Keratinocyte (primary cell): ENCODE results near the gene ZNF362. TPM values are rescaled to one million over a fixed set of nuclear protein-coding genes. Genes with fewer than 3 reads are reported as not detected.

ENCODE experiments used
- DNase-seq: peaks from one replicate; pipeline ENCODE4 v3.0.0-alpha.2; 2011; ENCODE audit warnings: low read depth, missing footprints, low spot score
- FAIRE-seq: peaks from 2 replicates; lab custom pipeline; 2011; peaks lifted over from hg19 to GRCh38; lab: Jason Lieb, UNC
- H2AFZ ChIP-seq: 2 replicates; pipeline ENCODE4 v1.6.0; 2012; ENCODE audit warnings: low read length, control low read depth, inconsistent platforms; ENCODE audit not compliant: control insufficient read depth
- H3K27ac ChIP-seq: 2 replicates; pipeline ENCODE4 v1.5.1; 2011; ENCODE audit warnings: low read length; ENCODE audit not compliant: control insufficient read depth, insufficient read depth
- H3K27me3 ChIP-seq: 3 replicates; pipeline ENCODE4 v1.6.0; 2011; ENCODE audit warnings: low read length; ENCODE audit not compliant: control insufficient read depth, insufficient read depth; ENCODE audit errors: extremely low read depth
- H3K36me3 ChIP-seq, 2 experiments: 2 replicates in 1 of 2; 3 replicates in 1 of 2; pipeline ENCODE4 v1.5.1; 2011; ENCODE audit warnings: low read length in 2 of 2, mild to moderate bottlenecking in 1 of 2; ENCODE audit not compliant: control insufficient read depth in 2 of 2, insufficient read depth in 2 of 2; ENCODE audit errors: extremely low read depth in 1 of 2
- H3K4me1 ChIP-seq: 3 replicates; pipeline ENCODE4 v1.5.1; 2011; ENCODE audit warnings: low read length; ENCODE audit not compliant: control insufficient read depth, insufficient read depth; ENCODE audit errors: extremely low read depth
- H3K4me2 ChIP-seq: 3 replicates; pipeline ENCODE4 v1.6.0; 2011; ENCODE audit warnings: low read depth, low read length; ENCODE audit not compliant: control insufficient read depth, insufficient read depth; ENCODE audit errors: extremely low read depth
- H3K4me3 ChIP-seq, 3 experiments: fragments of 200-600 bp in 1 of 3; sonication (generic) in 1 of 3; 2 replicates in 2 of 3; 3 replicates in 1 of 3; pipeline ENCODE4 v1.5.1; 2011 to 2016; ENCODE audit warnings: low read length in 3 of 3, mild to moderate bottlenecking in 3 of 3, control low read depth in 2 of 3, inconsistent platforms in 1 of 3, low read depth in 1 of 3, mixed read lengths in 1 of 3, mixed run types in 1 of 3, moderate library complexity in 1 of 3; ENCODE audit not compliant: control insufficient read depth in 2 of 3, insufficient read depth in 2 of 3; ENCODE audit errors: extremely low read depth in 1 of 3
- H3K79me2 ChIP-seq: 2 replicates; pipeline ENCODE4 v1.6.0; 2012; ENCODE audit warnings: low read length; ENCODE audit not compliant: control insufficient read depth, insufficient read depth
- H3K9ac ChIP-seq: 3 replicates; pipeline ENCODE4 v1.6.0; 2011; ENCODE audit warnings: low read length; ENCODE audit not compliant: control insufficient read depth, insufficient read depth; ENCODE audit errors: extremely low read depth
- H3K9me1 ChIP-seq: 3 replicates; pipeline ENCODE4 v1.6.0; 2011; ENCODE audit warnings: low read length; ENCODE audit not compliant: control insufficient read depth, insufficient read depth; ENCODE audit errors: extremely low read depth
- H3K9me3 ChIP-seq: 2 replicates; pipeline ENCODE4 v1.5.1; 2012; ENCODE audit warnings: low read depth, low read length; ENCODE audit not compliant: control insufficient read depth
- H4K20me1 ChIP-seq: 3 replicates; pipeline ENCODE4 v1.6.0; 2011; ENCODE audit warnings: low read length; ENCODE audit not compliant: control insufficient read depth, insufficient read depth; ENCODE audit errors: extremely low read depth
- CTCF ChIP-seq, 3 experiments: IDR thresholded peaks in 1 of 3; conservative IDR thresholded peaks in 1 of 3; optimal IDR thresholded peaks in 1 of 3; 2 replicates in 2 of 3; 3 replicates in 1 of 3; pipeline versions ENCODE3 to v1.5.1; 2011; ENCODE audit warnings: low read length in 3 of 3, mild to moderate bottlenecking in 3 of 3, moderate library complexity in 2 of 3, control low read depth in 1 of 3, inconsistent platforms in 1 of 3; ENCODE audit not compliant: insufficient read depth in 2 of 3; ENCODE audit errors: extremely low read depth in 1 of 3
- EZH2 ChIP-seq: IDR thresholded peaks from one replicate; pipeline ENCODE4 v1.6.1; 2012; ENCODE audit warnings: inconsistent platforms, mild to moderate bottlenecking, low read length, moderate library complexity
- dilution Hi-C: fragments of 300-500 bp; cut with MboI; formaldehyde crosslinking; loops from one replicate; pipeline ENCODE4 v1.7.0; 2020; ENCODE audit warnings: low sequenced_read_pairs; ENCODE audit not compliant: extremely low pct_ligation_motif_present
- polyA plus RNA-seq, 5 experiments: library from polyadenylated mRNA; depleted of rRNA in 3 of 5; stranded (reverse) in 3 of 5; stranded (forward) in 1 of 5; unstranded in 1 of 5; fragments of >200 nt; gene quantifications; 1 replicate in 1 of 5; 2 replicates in 3 of 5; 3 replicates in 1 of 5; pipeline versions ENCODE4 v1.2.1 to v1.2.3, GENCODE V29; 2011 to 2012; ENCODE audit warnings: missing spikeins in 2 of 5, low read depth in 1 of 5, low replicate concordance in 1 of 5

Gene ZNF362
- polyA plus RNA-seq, 1 donor (not counting 4 experiments of a cell fraction or from before 2014, with no cell fraction given): 2.2 TPM

DNA sequence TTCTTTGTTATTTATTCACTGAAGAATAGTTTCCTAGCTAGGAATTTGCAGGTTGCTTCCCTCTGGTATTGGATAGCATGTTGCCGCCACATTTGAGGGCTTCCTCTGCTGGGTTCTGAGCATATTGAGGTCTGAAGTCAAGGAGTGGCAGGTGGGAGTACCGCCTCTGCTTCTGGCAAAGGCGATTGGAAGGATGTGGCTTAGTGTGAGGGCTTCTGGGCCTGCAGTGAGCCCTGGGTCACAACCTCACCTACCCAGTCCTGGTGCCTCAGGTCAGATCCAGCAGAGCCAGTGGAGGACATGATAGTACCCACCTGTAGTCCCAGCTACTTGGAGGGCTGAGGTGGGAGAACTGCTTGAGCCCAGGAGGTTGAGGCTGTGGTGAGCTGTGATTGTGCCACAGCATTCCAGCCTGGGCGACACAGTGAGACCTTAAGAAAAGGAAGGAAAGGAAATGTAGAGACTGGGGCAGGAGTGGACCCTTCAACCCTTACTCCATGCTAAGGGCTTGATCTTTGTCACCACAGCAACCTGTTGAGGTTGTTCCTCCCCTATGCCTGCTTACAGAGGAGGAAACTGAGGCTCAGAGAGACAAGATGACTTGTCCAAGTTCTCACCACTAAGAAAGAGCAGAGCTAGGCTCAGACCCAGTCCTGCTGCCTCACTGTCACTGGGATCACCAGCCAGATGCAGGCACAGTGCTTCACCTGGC is 41.8 kb downstream of the ZNF362 start:
- Histone ChIP-seq H3K9me3 (no peaks in the 10 kb centered on the region), H3K4me3 (no peak overlapping the region), H3K4me1 (peaks cover 3% of the 10 kb centered on the region), H3K4me2 (no peak overlapping the region), H3K9me1 (no peaks in the 10 kb centered on the region), H3K36me3 (peaks cover 2 to 4% of the 10 kb centered on the region in 2 experiments), H4K20me1 (no peaks in the 10 kb centered on the region), H2AFZ (no peak overlapping the region), H3K9ac (no peak overlapping the region), H3K27me3 (no peaks in the 10 kb centered on the region), H3K79me2 (no peaks in the 10 kb centered on the region), H3K27ac (no peak overlapping the region)
- FAIRE-seq (no peak), DNase-seq (no peak)
- TF ChIP-seq EZH2 (no peak), CTCF (optimal IDR thresholded peaks at IDR 0.05 in 1 of 3, IDR thresholded peaks at IDR 0.05 in 1 of 3, conservative IDR thresholded peaks at IDR 0.05 in 1 of 3; ENCODE audit: extremely low read depth in 1 of 3, insufficient read depth in 2 of 3, low read length in 3 of 3) (no peak)
- dilution Hi-C loops: no loop called here

DNA sequence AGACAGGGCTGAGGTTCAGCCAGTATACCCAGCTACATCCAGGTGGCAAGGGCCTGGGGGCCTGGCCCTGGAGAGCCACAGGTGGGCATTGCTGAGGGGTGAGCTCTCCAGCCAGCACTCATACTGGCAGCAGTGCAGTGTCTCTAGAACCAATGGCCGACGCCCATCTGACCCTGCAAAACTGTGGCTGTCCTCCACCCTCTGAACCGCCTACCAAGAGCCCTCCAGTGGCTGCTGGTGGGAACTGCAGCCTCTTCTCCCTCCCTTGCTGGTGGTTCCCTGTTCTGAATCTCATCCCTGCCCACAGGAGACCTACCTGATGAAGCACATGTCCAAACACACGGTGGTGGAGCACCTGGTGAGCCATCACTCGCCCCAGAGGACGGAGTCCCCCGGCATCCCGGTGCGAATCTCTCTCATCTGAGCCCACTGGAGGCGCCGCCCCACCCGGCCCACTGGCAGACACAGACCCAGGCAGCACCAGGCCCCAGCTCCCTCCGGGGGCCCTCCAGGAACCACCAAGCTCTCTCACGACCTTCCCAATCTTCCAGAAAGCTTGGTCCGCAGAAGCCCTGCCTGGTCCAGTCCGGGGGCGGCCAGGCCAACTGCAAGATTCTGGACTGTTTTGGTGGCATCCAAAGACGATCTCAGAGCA is 42.5 kb downstream of the ZNF362 start:
- FAIRE-seq: peak; percentile 87
- no peak overlapping the region for H2AFZ ChIP-seq
- no peak overlapping the region for H3K4me2 ChIP-seq
- peak; percentile 82 to 92 (median 89) for TF ChIP-seq CTCF (optimal IDR thresholded peaks at IDR 0.05 in 1 of 3, IDR thresholded peaks at IDR 0.05 in 1 of 3, conservative IDR thresholded peaks at IDR 0.05 in 1 of 3; ENCODE audit: extremely low read depth in 1 of 3, insufficient read depth in 2 of 3, low read length in 3 of 3)
- no peak for TF ChIP-seq EZH2
- H3K36me3 ChIP-seq: peaks cover 2 to 4% of the 10 kb centered on the region in 2 experiments
- no peak for DNase-seq
- dilution Hi-C loops: no loop called here
- H3K27me3 ChIP-seq: no peaks in the 10 kb centered on the region
- H3K9ac ChIP-seq: no peak overlapping the region
- no peak overlapping the region for H3K4me3 ChIP-seq
- H3K9me3 ChIP-seq: no peaks in the 10 kb centered on the region
- no peak overlapping the region for H3K27ac ChIP-seq
- peaks cover 3% of the 10 kb centered on the region for H3K4me1 ChIP-seq
- no peaks in the 10 kb centered on the region for H4K20me1 ChIP-seq
- H3K9me1 ChIP-seq: no peaks in the 10 kb centered on the region
- no peaks in the 10 kb centered on the region for H3K79me2 ChIP-seq
